IMR-90 (cell line): ENCODE results near the gene TK2. TPM values are rescaled to one million over a fixed set of nuclear protein-coding genes. Genes with fewer than 3 reads are reported as not detected.

Experiments
- ATAC-seq: fragments of 200-7000 bp; cut with Tn5 transposase; 2 replicates; pipeline ENCODE4 v1.9.1; 2020; ENCODE audit warnings: low read depth, mild to moderate bottlenecking, moderate library complexity
- BruUV-seq: library from RNA; stranded (reverse); fragments of 400-500 nt; replicated peaks from 2 replicates; lab custom pipeline; 2021; lab: Mats Ljungman, UMichigan
- CTCF ChIA-PET: fragments of 300-600 bp; formaldehyde crosslinking; extraction: SDS; loops from one replicate; lab custom pipeline; 2021; ENCODE audit warnings: antibody characterized with exemption; lab: Yijun Ruan, JAX
- POLR2A ChIA-PET: fragments of 300-600 bp; sonication (Branson Sonifier 250); formaldehyde crosslinking; loops from one replicate; lab custom pipeline; 2022; ENCODE audit warnings: antibody characterized with exemption; ENCODE audit not compliant: unreplicated experiment; lab: Charles Lee
- DNase-seq: peaks from one replicate; pipeline ENCODE4 v3.0.0; 2013
- H2AFZ ChIP-seq: replicated peaks from 2 replicates; pipeline ENCODE3; 2013; ENCODE audit warnings: low read length, mild to moderate bottlenecking; ENCODE audit not compliant: poor library complexity
- H2AK5ac ChIP-seq: 2 replicates; pipeline ENCODE4 v1.6.1; 2013; ENCODE audit warnings: low read depth, low read length, inconsistent platforms
- H2AK9ac ChIP-seq: replicated peaks from 2 replicates; pipeline ENCODE3; 2013; ENCODE audit warnings: mild to moderate bottlenecking, low read depth, low read length, moderate library complexity; ENCODE audit not compliant: poor library complexity
- H2BK120ac ChIP-seq: 2 replicates; pipeline ENCODE4 v1.6.1; 2013; ENCODE audit warnings: low read depth, low read length, inconsistent platforms
- H2BK15ac ChIP-seq: 3 replicates; pipeline ENCODE4 v1.6.1; 2013; ENCODE audit warnings: low read depth, low read length, inconsistent platforms
- H2BK20ac ChIP-seq: 2 replicates; pipeline ENCODE4 v1.6.1; 2013; ENCODE audit warnings: low read depth, mild to moderate bottlenecking, inconsistent platforms, low read length, moderate library complexity
- H2BK5ac ChIP-seq: 2 replicates; pipeline ENCODE4 v1.6.1; 2013; ENCODE audit warnings: mild to moderate bottlenecking, low read depth, low read length, inconsistent platforms; ENCODE audit not compliant: poor library complexity, severe bottlenecking
- H3K14ac ChIP-seq: replicated peaks from 2 replicates; pipeline ENCODE4 v1.6.1; 2013; ENCODE audit warnings: low read depth, low read length, inconsistent platforms
- H3K18ac ChIP-seq: 2 replicates; pipeline ENCODE4 v1.6.1; 2013; ENCODE audit warnings: low read depth, low read length, control low read depth
- H3K23ac ChIP-seq: 2 replicates; pipeline ENCODE4 v1.6.1; 2013; ENCODE audit warnings: low read depth, low read length, inconsistent platforms
- H3K27ac ChIP-seq: 2 replicates; pipeline ENCODE4 v1.5.1; 2013; ENCODE audit warnings: mild to moderate bottlenecking, control low read depth, low read length; ENCODE audit not compliant: insufficient read depth
- H3K27me3 ChIP-seq: 2 replicates; pipeline ENCODE4 v1.6.1; 2013; ENCODE audit warnings: low read length; ENCODE audit not compliant: control insufficient read depth, insufficient read depth
- H3K36me3 ChIP-seq: 2 replicates; pipeline ENCODE4 v1.6.1; 2013; ENCODE audit warnings: low read length, mixed read lengths; ENCODE audit not compliant: control insufficient read depth, insufficient read depth
- H3K4ac ChIP-seq: 2 replicates; pipeline ENCODE4 v1.6.1; 2013; ENCODE audit warnings: low read depth, low read length, inconsistent platforms
- H3K4me1 ChIP-seq: 2 replicates; pipeline ENCODE4 v1.6.1; 2013; ENCODE audit warnings: low read length, mixed read lengths; ENCODE audit not compliant: control insufficient read depth, insufficient read depth
- H3K4me2 ChIP-seq: 2 replicates; pipeline ENCODE4 v1.6.1; 2013; ENCODE audit warnings: low read depth, mild to moderate bottlenecking, control low read depth, low read length, moderate library complexity
- H3K4me3 ChIP-seq: 2 replicates; pipeline ENCODE4 v1.5.1; 2013; ENCODE audit warnings: low read depth, mild to moderate bottlenecking, control low read depth, low read length, moderate library complexity; ENCODE audit not compliant: insufficient read depth
- H3K56ac ChIP-seq: 2 replicates; pipeline ENCODE4 v1.6.1; 2013; ENCODE audit warnings: low read length, inconsistent platforms; ENCODE audit not compliant: insufficient read depth; ENCODE audit errors: extremely low read depth
- H3K79me1 ChIP-seq, 2 experiments: 2 replicates each; pipeline ENCODE4 v1.6.1; 2013; ENCODE audit warnings: low read length in 2 of 2, inconsistent platforms in 1 of 2, low read depth in 1 of 2
- H3K9ac ChIP-seq: 2 replicates; pipeline ENCODE4 v1.6.1; 2013; ENCODE audit warnings: low read depth, low read length, control low read depth
- H3K9me1 ChIP-seq: 2 replicates; pipeline ENCODE4 v1.6.1; 2013; ENCODE audit warnings: low read length, inconsistent platforms; ENCODE audit not compliant: insufficient read depth
- H3K9me3 ChIP-seq: 2 replicates; pipeline ENCODE4 v1.6.1; 2013; ENCODE audit warnings: low read length; ENCODE audit not compliant: control insufficient read depth, insufficient read depth
- H4K20me1 ChIP-seq: 2 replicates; pipeline ENCODE4 v1.6.1; 2013; ENCODE audit warnings: low read length, inconsistent platforms; ENCODE audit not compliant: insufficient read depth
- H4K5ac ChIP-seq: 2 replicates; pipeline ENCODE4 v1.6.1; 2013; ENCODE audit warnings: mild to moderate bottlenecking, low read depth, low read length, control low read depth
- H4K8ac ChIP-seq, 2 experiments: 2 replicates each; pipeline ENCODE4 v1.6.1; 2013; ENCODE audit warnings: low read depth in 2 of 2, low read length in 2 of 2, control low read depth in 1 of 2, inconsistent platforms in 1 of 2
- H4K91ac ChIP-seq: 2 replicates; pipeline ENCODE4 v1.6.1; 2013; ENCODE audit warnings: low read depth, low read length, inconsistent platforms; ENCODE audit not compliant: insufficient read depth
- BHLHE40 ChIP-seq: fragments of 150-350 bp; IDR thresholded peaks from 2 replicates; pipeline ENCODE4 v1.6.1; 2016; ENCODE audit warnings: mild to moderate bottlenecking, low read depth, low read length
- CEBPB ChIP-seq: IDR thresholded peaks from 2 replicates; pipeline ENCODE4 v1.6.1; 2012; ENCODE audit warnings: low read depth, low read length, improper control_type of control experiment
- CHD1 ChIP-seq: IDR thresholded peaks from 2 replicates; pipeline ENCODE4 v1.6.1; 2012; ENCODE audit warnings: low read depth, low read length, improper control_type of control experiment
- FOS ChIP-seq: fragments of 150-350 bp; IDR thresholded peaks from 2 replicates; pipeline ENCODE4 v1.6.1; 2016; ENCODE audit warnings: low read depth, low read length
- MAFK ChIP-seq: IDR thresholded peaks from 2 replicates; pipeline ENCODE4 v1.6.1; 2012; ENCODE audit warnings: low read depth, low read length, improper control_type of control experiment
- MAZ ChIP-seq: IDR thresholded peaks from 2 replicates; pipeline ENCODE4 v1.6.1; 2012; ENCODE audit warnings: low read depth, mild to moderate bottlenecking, low read length, improper control_type of control experiment, moderate library complexity, borderline replicate concordance
- MXI1 ChIP-seq: IDR thresholded peaks from 2 replicates; pipeline ENCODE4 v1.6.1; 2012; ENCODE audit warnings: low read depth, mild to moderate bottlenecking, low read length, moderate library complexity, borderline replicate concordance
- NFE2L2 ChIP-seq: fragments of 150-350 bp; IDR thresholded peaks from 2 replicates; pipeline ENCODE4 v1.6.1; 2016; ENCODE audit warnings: low read depth, mild to moderate bottlenecking, low read length
- POLR2A ChIP-seq: IDR thresholded peaks from 2 replicates; pipeline ENCODE4 v1.6.1; 2012; ENCODE audit warnings: mild to moderate bottlenecking, low read depth, low read length
- RAD21 ChIP-seq: IDR thresholded peaks from 2 replicates; pipeline ENCODE4 v1.6.1; 2012; ENCODE audit warnings: low read length, improper control_type of control experiment
- RCOR1 ChIP-seq: IDR thresholded peaks from 2 replicates; pipeline ENCODE4 v1.6.1; 2012; ENCODE audit warnings: mild to moderate bottlenecking, low read length, improper control_type of control experiment; ENCODE audit not compliant: insufficient replicate concordance
- RFX5 ChIP-seq: IDR thresholded peaks from 2 replicates; pipeline ENCODE4 v1.8.0; 2012; ENCODE audit warnings: low read depth, mild to moderate bottlenecking, low read length, moderate library complexity
- SMC3 ChIP-seq: fragments of 150-350 bp; IDR thresholded peaks from 2 replicates; pipeline ENCODE4 v1.6.1; 2016; ENCODE audit warnings: low read depth, mild to moderate bottlenecking, antibody characterized with exemption, low read length, moderate library complexity
- WGBS, 2 experiments: methylation state at CpG; one replicate each; pipeline versions ENCODE4 v1.1.5 to v1.1.7; 2013; ENCODE audit warnings: missing lambda C conversion rate in 2 of 2; ENCODE audit not compliant: insufficient read length in 1 of 2; ENCODE audit errors: extremely low coverage in 2 of 2; 5-methylcytosine and 5-hydroxymethylcytosine counted together
- dilution Hi-C: fragments of 300-500 bp; cut with HindIII; formaldehyde crosslinking; loops from one replicate; pipeline ENCODE4 v1.14.3; 2018; ENCODE audit warnings: low sequenced_read_pairs; ENCODE audit not compliant: unreplicated experiment
- in situ Hi-C: fragments of 300-500 bp; cut with MboI; formaldehyde crosslinking; loops from 3 replicates; pipeline ENCODE4 v1.14.3; 2019; ENCODE audit warnings: low sequenced_read_pairs, inconsistent platforms, mixed read lengths
- intact Hi-C: fragments of 100-400 bp; cut with micrococcal nuclease; formaldehyde crosslinking; loops from 2 replicates; pipeline ENCODE4 v1.10.0; 2022
- polyA plus RNA-seq, 3 experiments: library from polyadenylated mRNA; depleted of rRNA; stranded (reverse); fragments of >200 nt; gene quantifications; 2 replicates each; pipeline ENCODE4 v1.2.3, GENCODE V29; 2012; ENCODE audit warnings: low replicate concordance in 1 of 3
- total RNA-seq: library from RNA; depleted of rRNA; stranded (reverse); fragments of >200 nt; gene quantifications from 2 replicates; pipeline ENCODE4 v1.2.3, GENCODE V29; 2012
- TF ChIP-seq, protein P1 (sequence below): conservative IDR thresholded peaks from 2 replicates; pipeline ENCODE4 v1.5.1; 2012; ENCODE audit warnings: mild to moderate bottlenecking, low read depth, low read length, improper control_type of control experiment
- TF ChIP-seq, protein P2 (sequence below): fragments of 150-350 bp; IDR thresholded peaks from 2 replicates; pipeline ENCODE4 v1.6.1; 2016; ENCODE audit warnings: low read depth, mild to moderate bottlenecking, low read length, moderate library complexity, borderline replicate concordance
- TF ChIP-seq, protein P3 (sequence below): fragments of 150-350 bp; IDR thresholded peaks from 2 replicates; pipeline ENCODE4 v1.6.1; 2017; ENCODE audit warnings: mild to moderate bottlenecking, antibody characterized with exemption, low read length, low read depth

The TK2 gene
- total and polyA plus RNA-seq, 2 of the 4 experiments (the other 2 are of a cell fraction), result 14.7 to 16.5 TPM

DNA sequence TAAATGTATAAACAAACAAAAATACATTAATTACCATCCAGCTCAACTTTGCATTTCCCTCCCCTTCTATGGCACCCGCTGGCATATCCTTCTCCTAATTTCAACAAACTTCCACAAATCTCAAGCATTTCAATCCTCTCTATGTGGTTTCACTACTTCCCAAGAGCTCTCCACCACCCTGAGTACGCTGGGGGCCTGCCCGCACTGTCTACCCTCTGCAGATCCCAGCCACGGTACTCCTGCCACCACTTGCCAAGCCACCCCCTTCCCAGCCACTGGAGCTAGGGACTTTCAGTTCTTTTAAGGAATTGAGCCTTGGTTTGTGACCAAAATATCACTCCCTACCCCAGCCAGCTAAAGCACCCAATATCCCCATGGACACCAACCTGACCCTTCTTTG lies 1.9 kb downstream of the TK2 start:
- no peak for DNase-seq
- H4K20me1 ChIP-seq, result no peaks in the 10 kb centered on the region
- peaks cover 4% of the 10 kb centered on the region; the same call in 1 of the 2 replicates for H3K36me3 ChIP-seq
- H4K8ac ChIP-seq, result no peak overlapping the region
- no peak overlapping the region for H3K4ac ChIP-seq
- no peak overlapping the region for H3K27ac ChIP-seq
- no peak overlapping the region for H2AFZ ChIP-seq
- TF ChIP-seq MAZ (no peak), BHLHE40 (no peak), MAFK (no peak), CHD1 (no peak), NFE2L2 (no peak), RFX5 (no peak), FOS (no peak), RAD21 (no peak), RCOR1 (no peak), POLR2A (no peak), MXI1 (no peak), SMC3 (no peak), CEBPB (no peak)
- TF ChIP-seq, protein P1, sequence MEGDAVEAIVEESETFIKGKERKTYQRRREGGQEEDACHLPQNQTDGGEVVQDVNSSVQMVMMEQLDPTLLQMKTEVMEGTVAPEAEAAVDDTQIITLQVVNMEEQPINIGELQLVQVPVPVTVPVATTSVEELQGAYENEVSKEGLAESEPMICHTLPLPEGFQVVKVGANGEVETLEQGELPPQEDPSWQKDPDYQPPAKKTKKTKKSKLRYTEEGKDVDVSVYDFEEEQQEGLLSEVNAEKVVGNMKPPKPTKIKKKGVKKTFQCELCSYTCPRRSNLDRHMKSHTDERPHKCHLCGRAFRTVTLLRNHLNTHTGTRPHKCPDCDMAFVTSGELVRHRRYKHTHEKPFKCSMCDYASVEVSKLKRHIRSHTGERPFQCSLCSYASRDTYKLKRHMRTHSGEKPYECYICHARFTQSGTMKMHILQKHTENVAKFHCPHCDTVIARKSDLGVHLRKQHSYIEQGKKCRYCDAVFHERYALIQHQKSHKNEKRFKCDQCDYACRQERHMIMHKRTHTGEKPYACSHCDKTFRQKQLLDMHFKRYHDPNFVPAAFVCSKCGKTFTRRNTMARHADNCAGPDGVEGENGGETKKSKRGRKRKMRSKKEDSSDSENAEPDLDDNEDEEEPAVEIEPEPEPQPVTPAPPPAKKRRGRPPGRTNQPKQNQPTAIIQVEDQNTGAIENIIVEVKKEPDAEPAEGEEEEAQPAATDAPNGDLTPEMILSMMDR, result no peak
- TF ChIP-seq, protein P2, sequence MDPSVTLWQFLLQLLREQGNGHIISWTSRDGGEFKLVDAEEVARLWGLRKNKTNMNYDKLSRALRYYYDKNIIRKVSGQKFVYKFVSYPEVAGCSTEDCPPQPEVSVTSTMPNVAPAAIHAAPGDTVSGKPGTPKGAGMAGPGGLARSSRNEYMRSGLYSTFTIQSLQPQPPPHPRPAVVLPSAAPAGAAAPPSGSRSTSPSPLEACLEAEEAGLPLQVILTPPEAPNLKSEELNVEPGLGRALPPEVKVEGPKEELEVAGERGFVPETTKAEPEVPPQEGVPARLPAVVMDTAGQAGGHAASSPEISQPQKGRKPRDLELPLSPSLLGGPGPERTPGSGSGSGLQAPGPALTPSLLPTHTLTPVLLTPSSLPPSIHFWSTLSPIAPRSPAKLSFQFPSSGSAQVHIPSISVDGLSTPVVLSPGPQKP, result no peak
- TF ChIP-seq, protein P3, sequence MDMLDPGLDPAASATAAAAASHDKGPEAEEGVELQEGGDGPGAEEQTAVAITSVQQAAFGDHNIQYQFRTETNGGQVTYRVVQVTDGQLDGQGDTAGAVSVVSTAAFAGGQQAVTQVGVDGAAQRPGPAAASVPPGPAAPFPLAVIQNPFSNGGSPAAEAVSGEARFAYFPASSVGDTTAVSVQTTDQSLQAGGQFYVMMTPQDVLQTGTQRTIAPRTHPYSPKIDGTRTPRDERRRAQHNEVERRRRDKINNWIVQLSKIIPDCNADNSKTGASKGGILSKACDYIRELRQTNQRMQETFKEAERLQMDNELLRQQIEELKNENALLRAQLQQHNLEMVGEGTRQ, result no peak
- no peak overlapping the region for H2BK120ac ChIP-seq
- H3K27me3 ChIP-seq, result no peaks in the 10 kb centered on the region
- ChIA-PET CTCF (no interaction called here), POLR2A (no interaction called here)
- in situ Hi-C loops (no loop called here), intact Hi-C loops (no loop called here), dilution Hi-C loops (no loop called here)
- no peak overlapping the region for H3K4me3 ChIP-seq
- H3K4me1 ChIP-seq, result peaks cover 5% of the 10 kb centered on the region
- H3K79me1 ChIP-seq, result peaks cover 25 to 32% of the 10 kb centered on the region in 2 experiments
- H3K4me2 ChIP-seq, result no peak overlapping the region
- H3K14ac ChIP-seq, result no peak overlapping the region
- no peak overlapping the region for H2AK5ac ChIP-seq
- H2BK20ac ChIP-seq, result no peak overlapping the region
- no peak overlapping the region for H3K18ac ChIP-seq
- H3K23ac ChIP-seq, result peak overlapping the region; percentile 23; the same call in 1 of the 2 replicates
- H4K5ac ChIP-seq, result no peak overlapping the region
- no peak overlapping the region for H2BK15ac ChIP-seq
- H4K91ac ChIP-seq, result no peak overlapping the region
- ATAC-seq, result no peak
- 100% methylated on average over 2 of the region's 4 CpGs; no CpG with 5 or more reads in 1 of the 2 experiments for WGBS, 2 experiments
- H2BK5ac ChIP-seq, result no peak overlapping the region
- peak overlapping the region; percentile 6 for H2AK9ac ChIP-seq
- H3K9me1 ChIP-seq, result peaks cover 12% of the 10 kb centered on the region; the same call in 1 of the 2 replicates
- H3K9me3 ChIP-seq, result no peaks in the 10 kb centered on the region
- H3K56ac ChIP-seq, result no peak overlapping the region
- H3K9ac ChIP-seq, result no peak overlapping the region
- BruUV-seq, result no TSS peak
